Ectodermal cell (in vitro differentiated cells): ENCODE results near the gene CDK19.
"Not testable (repeated sequence)": the region's sequence is repeated elsewhere in the genome, so short reads cannot be mapped to it uniquely, and the experiment has no call there.

ENCODE experiments used
- H3K27ac ChIP-seq: 2 replicates; pipeline ENCODE4 v1.7.0; 2013; ENCODE audit warnings: mild to moderate bottlenecking, low read depth, low read length; ENCODE audit not compliant: insufficient read depth, poor library complexity, severe bottlenecking
- H3K27me3 ChIP-seq: 2 replicates; pipeline ENCODE4 v1.7.0; 2013; ENCODE audit warnings: mild to moderate bottlenecking, low read length; ENCODE audit not compliant: insufficient read depth, control insufficient read depth, poor library complexity, severe bottlenecking
- H3K36me3 ChIP-seq: one replicate; pipeline ENCODE4 v1.7.0; 2013; ENCODE audit warnings: low read length; ENCODE audit not compliant: control insufficient read depth, insufficient read depth
- H3K4me1 ChIP-seq: one replicate; pipeline ENCODE4 v1.7.0; 2013; ENCODE audit warnings: low read length; ENCODE audit not compliant: control insufficient read depth, insufficient read depth
- H3K4me3 ChIP-seq: 2 replicates; pipeline ENCODE4 v1.7.0; 2013; ENCODE audit warnings: low read depth, low read length, control low read depth; ENCODE audit not compliant: insufficient read depth
- H3K9me3 ChIP-seq: 2 replicates; pipeline ENCODE4 v1.7.0; 2013; ENCODE audit warnings: mild to moderate bottlenecking, low read length, moderate library complexity; ENCODE audit not compliant: control insufficient read depth
- WGBS, 2 experiments: methylation state at CpG; one replicate each; pipeline ENCODE4 v1.1.7; 2013; ENCODE audit warnings: missing lambda C conversion rate in 2 of 2; 5-methylcytosine and 5-hydroxymethylcytosine counted together

The CDK19 gene

DNA sequence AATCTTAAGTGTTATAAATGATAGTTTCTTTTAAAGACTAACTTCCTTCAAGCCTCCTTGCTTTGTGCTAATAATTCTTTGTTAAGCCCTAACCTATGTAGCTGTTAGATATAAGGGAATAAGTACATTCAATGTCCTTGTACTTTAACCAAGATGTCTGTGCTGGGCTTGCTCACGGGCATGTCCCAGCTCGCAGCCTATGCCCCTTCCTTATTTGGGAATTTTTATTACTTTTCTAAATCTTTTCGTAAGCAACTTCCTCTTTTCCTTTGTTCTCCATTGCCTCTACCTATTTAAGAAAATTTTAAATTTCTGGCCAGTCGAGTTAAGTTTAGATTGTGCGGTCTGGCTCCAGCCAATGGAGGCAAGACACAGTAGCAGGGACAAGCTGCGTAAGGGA lies 26.0 kb upstream of the CDK19 start:
- H3K4me1 ChIP-seq, result no peaks in the 10 kb centered on the region
- H3K4me3 ChIP-seq, result no peak overlapping the region
- no peak overlapping the region for H3K27ac ChIP-seq
- H3K27me3 ChIP-seq, result no peaks in the 10 kb centered on the region
- no peaks in the 10 kb centered on the region for H3K9me3 ChIP-seq
- WGBS, 2 experiments, result 96 to 98% methylated on average over 6 of the region's 6 CpGs
- no peaks in the 10 kb centered on the region for H3K36me3 ChIP-seq

GRCh38 chr6:110835751-110836150 lies 20.5 kb upstream of the CDK19 start:
- not testable (repeated sequence) for H3K27me3 ChIP-seq, H3K27ac ChIP-seq, H3K9me3 ChIP-seq, H3K4me3 ChIP-seq, H3K36me3 ChIP-seq, H3K4me1 ChIP-seq
- WGBS, 2 experiments, result 95% methylated on average over 4 of the region's 5 CpGs

GRCh38 chr6:110833831-110834230 lies 18.6 kb upstream of the CDK19 start:
- H3K27me3 ChIP-seq, result no peaks in the 10 kb centered on the region
- 93 to 95% methylated on average over 5 of the region's 6 CpGs for WGBS, 2 experiments
- H3K36me3 ChIP-seq, result no peaks in the 10 kb centered on the region
- H3K4me3 ChIP-seq, result no peak overlapping the region
- no peak overlapping the region for H3K27ac ChIP-seq
- H3K9me3 ChIP-seq, result no peaks in the 10 kb centered on the region
- H3K4me1 ChIP-seq, result no peaks in the 10 kb centered on the region

DNA sequence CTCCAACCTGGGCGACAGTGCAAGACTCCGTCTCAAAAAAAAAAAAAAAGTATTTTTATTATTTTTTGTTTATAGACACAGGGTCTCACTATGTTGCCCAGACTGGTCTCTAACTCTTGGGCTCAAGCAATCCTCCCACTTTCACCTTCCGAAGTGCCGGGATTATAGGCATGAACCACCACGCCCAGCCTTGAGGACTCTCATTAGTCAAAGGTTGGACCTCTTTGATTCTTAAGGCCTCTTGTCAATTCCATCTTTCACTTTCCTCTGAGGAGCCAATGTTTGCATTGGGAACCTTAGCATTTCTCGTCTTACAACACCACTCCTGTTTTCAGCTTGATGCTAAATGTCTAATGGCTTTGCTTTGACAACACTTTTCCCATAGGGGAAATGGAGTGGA lies 16.1 kb upstream of the CDK19 start:
- 92 to 95% methylated on average over 4 of the region's 6 CpGs for WGBS, 2 experiments

GRCh38 chr6:110828396-110828795 lies 13.1 kb upstream of the CDK19 start:
- Histone ChIP-seq H3K9me3 (no peaks in the 10 kb centered on the region), H3K27ac (no peak overlapping the region), H3K36me3 (no peaks in the 10 kb centered on the region), H3K4me1 (no peaks in the 10 kb centered on the region), H3K4me3 (no peak overlapping the region), H3K27me3 (no peaks in the 10 kb centered on the region)
- 83 to 89% methylated on average over 1 of the region's 1 CpG for WGBS, 2 experiments

More for the DNA sequence above, 16.1 kb upstream of the CDK19 start:
- Histone ChIP-seq H3K4me3 (no peak overlapping the region), H3K27me3 (no peaks in the 10 kb centered on the region), H3K4me1 (no peaks in the 10 kb centered on the region), H3K9me3 (no peaks in the 10 kb centered on the region), H3K36me3 (no peaks in the 10 kb centered on the region), H3K27ac (no peak overlapping the region)

- Histone ChIP-seq H3K27ac (no peak overlapping the region), H3K4me3 (no peak overlapping the region)
Measured at GRCh38 chr6:110826236-110827129, 11.2 kb upstream of the CDK19 start.

GRCh38 chr6:110823146-110823545 lies 7.9 kb upstream of the CDK19 start:
- no peaks in the 10 kb centered on the region for H3K27me3 ChIP-seq
- 58 to 83% methylated on average over 2 of the region's 2 CpGs for WGBS, 2 experiments
- no peak overlapping the region for H3K4me3 ChIP-seq
- H3K4me1 ChIP-seq, result no peaks in the 10 kb centered on the region
- no peaks in the 10 kb centered on the region for H3K36me3 ChIP-seq
- no peak overlapping the region for H3K27ac ChIP-seq
- H3K9me3 ChIP-seq, result no peaks in the 10 kb centered on the region

More at GRCh38 chr6:110826236-110827129, 11.2 kb upstream of the CDK19 start:
- no peaks in the 10 kb centered on the region for H3K4me1 ChIP-seq
- 89 to 90% methylated on average over 9 of the region's 9 CpGs for WGBS, 2 experiments
- H3K36me3 ChIP-seq, result no peaks in the 10 kb centered on the region
- no peaks in the 10 kb centered on the region for H3K27me3 ChIP-seq
- no peaks in the 10 kb centered on the region for H3K9me3 ChIP-seq

GRCh38 chr6:110822249-110822648 lies 7.0 kb upstream of the CDK19 start:
- H3K36me3 ChIP-seq, result no peaks in the 10 kb centered on the region
- H3K4me3 ChIP-seq, result no peak overlapping the region
- H3K27me3 ChIP-seq, result no peaks in the 10 kb centered on the region
- no peaks in the 10 kb centered on the region for H3K9me3 ChIP-seq
- no peaks in the 10 kb centered on the region for H3K4me1 ChIP-seq
- no peak overlapping the region for H3K27ac ChIP-seq

DNA sequence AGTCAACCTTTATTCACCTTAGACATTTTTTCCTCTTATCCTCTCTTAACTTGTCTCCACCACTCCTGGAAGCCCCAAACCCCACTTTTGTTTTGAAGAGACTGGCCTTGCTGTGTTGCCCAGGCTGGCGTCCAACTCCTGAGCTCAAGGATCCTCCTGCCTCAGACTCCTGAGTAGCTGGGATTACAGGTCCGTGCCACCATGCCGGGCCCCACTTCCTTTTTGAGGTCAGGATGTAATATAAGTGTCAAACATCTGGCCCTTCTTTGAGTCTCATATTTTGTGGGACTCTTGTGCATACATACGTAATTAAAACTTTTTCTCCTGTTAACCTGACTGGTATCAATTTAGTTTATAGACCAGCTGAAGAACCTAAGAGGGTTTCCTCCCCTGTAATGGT lies 1.4 kb upstream of the CDK19 start:
- Histone ChIP-seq H3K27ac (no peak overlapping the region), H3K4me1 (peaks cover 5% of the 10 kb centered on the region)

GRCh38 chr6:110815015-110815410 lies 256 bp downstream of the CDK19 start:
- Histone ChIP-seq H3K4me1 (peaks cover 5% of the 10 kb centered on the region), H3K27ac (peak overlapping the region; percentile 98), H3K27me3 (no peaks in the 10 kb centered on the region), H3K9me3 (no peaks in the 10 kb centered on the region), H3K4me3 (peak overlapping the region; percentile 89), H3K36me3 (no peaks in the 10 kb centered on the region)
- 0% methylated on average over 49 of the region's 49 CpGs for WGBS, 2 experiments

More for the DNA sequence above, 1.4 kb upstream of the CDK19 start:
- Histone ChIP-seq H3K9me3 (no peaks in the 10 kb centered on the region), H3K4me3 (no peak overlapping the region), H3K36me3 (no peaks in the 10 kb centered on the region), H3K27me3 (no peaks in the 10 kb centered on the region)
- 92 to 96% methylated on average over 4 of the region's 4 CpGs for WGBS, 2 experiments
